K562 (cell line): ENCODE measurements around the gene VPS37B. TPM values are rescaled to one million over a fixed set of nuclear protein-coding genes. Genes with fewer than 3 reads are reported as not detected.
"Not testable (repeated sequence)": the region's sequence is repeated elsewhere in the genome, so short reads cannot be mapped to it uniquely, and the experiment has no call there.

ENCODE experiments used
- ATAC-seq: fragments of 200-7000 bp; cut with Tn5 transposase; 3 replicates; pipeline ENCODE4 v1.9.1; 2020; ENCODE audit warnings: moderate library complexity
- BruUV-seq: library from RNA; stranded (reverse); fragments of 400-500 nt; replicated peaks from 2 replicates; lab custom pipeline; 2021; lab: Mats Ljungman, UMichigan
- CTCF ChIA-PET: fragments of 300-600 bp; formaldehyde crosslinking; extraction: SDS; loops from one replicate; lab custom pipeline; 2021; ENCODE audit warnings: low intra/inter-chr PET ratio; lab: Yijun Ruan, JAX
- POLR2A ChIA-PET: fragments of 300-600, 350-650 bp; sonication (Branson Sonifier 250); formaldehyde crosslinking; extraction: SDS; loops from one replicate; lab custom pipeline; 2021; ENCODE audit warnings: antibody characterized with exemption, inconsistent platforms; lab: Yijun Ruan, JAX
- DNase-seq, 4 experiments: peaks; one replicate each; pipeline versions ENCODE4 v3.0.0 to v3.0.0-alpha.2; 2011 to 2018; ENCODE audit warnings: low spot score in 3 of 4, mixed read lengths in 3 of 4; ENCODE audit errors: extremely low read depth in 1 of 4
- FAIRE-seq: peaks from 2 replicates; lab custom pipeline; 2011; peaks lifted over from hg19 to GRCh38; lab: Jason Lieb, UNC
- H2AFZ ChIP-seq: 2 replicates; pipeline ENCODE4 v1.6.0; 2011; ENCODE audit warnings: low read depth, low read length, control low read depth, inconsistent platforms
- H3K27ac ChIP-seq: fragments of 200-600 bp; 3 replicates; pipeline ENCODE4 v1.8.0; 2011; ENCODE audit warnings: low read depth, mild to moderate bottlenecking, control low read depth, inconsistent platforms, low read length, moderate library complexity, mixed read lengths; ENCODE audit errors: extremely low read depth
- H3K27me3 ChIP-seq, 2 experiments: fragments of 300-600 bp in 1 of 2; 2 replicates in 1 of 2; 3 replicates in 1 of 2; pipeline versions ENCODE4 v1.6.0 to v1.8.0; 2011; ENCODE audit warnings: inconsistent platforms in 2 of 2, low read length in 2 of 2, mild to moderate bottlenecking in 1 of 2, mixed read lengths in 1 of 2, moderate library complexity in 1 of 2; ENCODE audit not compliant: control insufficient read depth in 2 of 2, insufficient read depth in 2 of 2
- H3K36me3 ChIP-seq: fragments of 300-600 bp; 3 replicates; pipeline ENCODE4 v1.8.0; 2011; ENCODE audit warnings: mild to moderate bottlenecking, low read length, inconsistent platforms; ENCODE audit not compliant: control insufficient read depth, insufficient read depth
- H3K4me1 ChIP-seq, 2 experiments: fragments of 200-600 bp in 1 of 2; replicated peaks in 1 of 2; 2 replicates in 1 of 2; 3 replicates in 1 of 2; pipeline versions ENCODE4 v1.5.1 to v1.8.0; 2011; ENCODE audit warnings: inconsistent platforms in 2 of 2, low read length in 2 of 2, mild to moderate bottlenecking in 1 of 2, mixed read lengths in 1 of 2, moderate library complexity in 1 of 2; ENCODE audit not compliant: control insufficient read depth in 2 of 2, insufficient read depth in 2 of 2
- H3K4me2 ChIP-seq: 2 replicates; pipeline ENCODE4 v1.6.1; 2011; ENCODE audit warnings: low read length, control low read depth, inconsistent platforms, mixed read lengths; ENCODE audit not compliant: insufficient read depth
- H3K4me3 ChIP-seq: fragments of 200-600 bp; sonication (generic), shearing (Covaris generic); 2 replicates; pipeline ENCODE4 v1.5.1; 2016; ENCODE audit warnings: control low read depth, inconsistent platforms
- H3K79me2 ChIP-seq: fragments of 200-600 bp; 3 replicates; pipeline ENCODE4 v1.8.0; 2011; ENCODE audit warnings: low read length, inconsistent platforms; ENCODE audit not compliant: control insufficient read depth, insufficient read depth
- H3K9ac ChIP-seq, 2 experiments: 2 replicates each; pipeline versions ENCODE4 v1.6.0 to v1.6.1; 2011; ENCODE audit warnings: low read depth in 2 of 2, low read length in 2 of 2, control low read depth in 1 of 2, inconsistent platforms in 1 of 2, mild to moderate bottlenecking in 1 of 2, mixed read lengths in 1 of 2; ENCODE audit not compliant: insufficient read depth in 1 of 2
- H3K9me1 ChIP-seq: one replicate; pipeline ENCODE4 v1.6.0; 2011; ENCODE audit warnings: inconsistent platforms, mild to moderate bottlenecking, low read length, moderate library complexity; ENCODE audit not compliant: control insufficient read depth, insufficient read depth
- H3K9me3 ChIP-seq: replicated peaks from 2 replicates; pipeline ENCODE4 v1.5.1; 2011; ENCODE audit warnings: low read depth, low read length, inconsistent platforms; ENCODE audit not compliant: control insufficient read depth, insufficient read depth
- H4K20me1 ChIP-seq: replicated peaks from 2 replicates; pipeline ENCODE4 v1.6.1; 2011; ENCODE audit warnings: low read length, inconsistent platforms, mixed read lengths; ENCODE audit not compliant: control insufficient read depth, insufficient read depth
- BCOR ChIP-seq: fragments of 450-650 bp; IDR thresholded peaks from 2 replicates; pipeline ENCODE4 v1.6.1; 2016
- CEBPB ChIP-seq: fragments of 450-650 bp; IDR thresholded peaks from 2 replicates; pipeline ENCODE4 v1.6.1; 2016; ENCODE audit warnings: missing genetic modification characterization, missing compliant biosample characterization
- CREB1 ChIP-seq, 2 experiments: sonication (generic) in 1 of 2; formaldehyde crosslinking in 1 of 2; IDR thresholded peaks; 2 replicates each; pipeline versions ENCODE4 v1.6.1 to v1.8.0; 2012 to 2022; ENCODE audit warnings: inconsistent platforms in 1 of 2, mild to moderate bottlenecking in 1 of 2, missing genetic modification reagents in 1 of 2, moderate library complexity in 1 of 2
- FOXA1 ChIP-seq: fragments of 450-650 bp; IDR thresholded peaks from 2 replicates; pipeline ENCODE4 v1.6.1; 2016; ENCODE audit warnings: mild to moderate bottlenecking, borderline replicate concordance
- HMG20B ChIP-seq: fragments of 250-450 bp; sonication (Bioruptor Pico); IDR thresholded peaks from 2 replicates; pipeline ENCODE4 v1.5.0; 2021; ENCODE audit warnings: mild to moderate bottlenecking
- KDM1A ChIP-seq, 2 experiments: fragments of 450-650 bp; IDR thresholded peaks; 2 replicates each; pipeline ENCODE4 v1.6.1; 2016; ENCODE audit warnings: mild to moderate bottlenecking in 2 of 2
- PHB ChIP-seq: fragments of 250-450 bp; sonication (Bioruptor Pico); IDR thresholded peaks from 2 replicates; pipeline ENCODE4 v1.5.0; 2021
- RFX7 ChIP-seq: fragments of 250-450 bp; sonication (Bioruptor Pico); IDR thresholded peaks from 2 replicates; pipeline ENCODE4 v1.5.1; 2021; ENCODE audit warnings: mild to moderate bottlenecking
- SMARCA5 ChIP-seq: fragments of 450-650 bp; IDR thresholded peaks from 2 replicates; pipeline ENCODE4 v1.6.1; 2016
- SMARCE1 ChIP-seq: fragments of 450-650 bp; IDR thresholded peaks from 2 replicates; pipeline ENCODE4 v1.7.1; 2016; ENCODE audit warnings: mild to moderate bottlenecking
- ZNF146 ChIP-seq: IDR thresholded peaks from one replicate; pipeline ENCODE4 v1.6.1; 2018; ENCODE audit warnings: missing compliant biosample characterization; ENCODE audit not compliant: unreplicated experiment
- ZNF232 ChIP-seq: sonication (generic); formaldehyde crosslinking; IDR thresholded peaks from 2 replicates; pipeline ENCODE4 v1.8.0; 2022; ENCODE audit warnings: mild to moderate bottlenecking, missing genetic modification reagents
- ZNF282 ChIP-seq: sonication (generic); formaldehyde crosslinking; IDR thresholded peaks from 2 replicates; pipeline ENCODE4 v1.8.1; 2023; ENCODE audit warnings: missing genetic modification reagents
- ZNF354B ChIP-seq: fragments of 250-450 bp; sonication (Bioruptor Pico); IDR thresholded peaks from 2 replicates; pipeline ENCODE4 v1.4.0; 2020
- ZNF79 ChIP-seq: fragments of 250-450 bp; sonication (Bioruptor Pico); IDR thresholded peaks from 2 replicates; pipeline ENCODE4 v1.4.0; 2020; ENCODE audit warnings: low read depth, mild to moderate bottlenecking, moderate library complexity
- ZZZ3 ChIP-seq: fragments of 450-650 bp; IDR thresholded peaks from 2 replicates; pipeline ENCODE4 v1.6.1; 2016; ENCODE audit warnings: antibody characterized with exemption, mild to moderate bottlenecking, moderate library complexity
- WGBS: fragments of 100-300 bp; shearing (Covaris generic); methylation state at CpG from one replicate; pipeline ENCODE4 v1.1.6; 2016; ENCODE audit warnings: low coverage, mixed read lengths; ENCODE audit not compliant: insufficient coverage; ENCODE audit errors: missing lambda C conversion rate; 5-methylcytosine and 5-hydroxymethylcytosine counted together
- in situ Hi-C: fragments of 300-500 bp; cut with MboI; formaldehyde crosslinking; loops from 4 replicates; pipeline ENCODE4 v1.15.0; 2018; ENCODE audit warnings: inconsistent platforms, mixed read lengths
- intact Hi-C: fragments of 100-400 bp; cut with micrococcal nuclease; formaldehyde crosslinking; loops from 2 replicates; pipeline ENCODE4 v1.14.2; 2022
- polyA plus RNA-seq, 8 experiments: library from polyadenylated mRNA; depleted of rRNA in 4 of 8; stranded (reverse) in 5 of 8; unstranded in 3 of 8; fragments of >200 nt; fragmentation: Nextera tagmentation in 2 of 8; fragmentation: Illumina TruSeq in 1 of 8; extraction: Ambion mirVana in 2 of 8; extraction: Trizol in 1 of 8; gene quantifications; 2 replicates each; pipeline versions ENCODE4 v1.2.1 to v1.2.3, GENCODE V29; 2011 to 2014; ENCODE audit warnings: inconsistent platforms in 1 of 8, missing spikeins in 1 of 8
- total RNA-seq, 7 experiments: library from RNA; depleted of rRNA in 6 of 7; stranded (reverse); fragments of >200 nt in 6 of 7; fragmentation: Illumina TruSeq in 2 of 7; extraction: Trizol in 2 of 7; gene quantifications; 2 replicates each; pipeline versions ENCODE4 v1.2.1 to v1.2.3, GENCODE V29; 2011 to 2021; ENCODE audit warnings: low replicate concordance in 1 of 7

Gene VPS37B
- total and polyA plus RNA-seq, 9 of the 15 experiments (the other 6 are each of a cell fraction or from before 2014, with no cell fraction given): 0.28 to 37.4 (median 17.9) TPM

DNA sequence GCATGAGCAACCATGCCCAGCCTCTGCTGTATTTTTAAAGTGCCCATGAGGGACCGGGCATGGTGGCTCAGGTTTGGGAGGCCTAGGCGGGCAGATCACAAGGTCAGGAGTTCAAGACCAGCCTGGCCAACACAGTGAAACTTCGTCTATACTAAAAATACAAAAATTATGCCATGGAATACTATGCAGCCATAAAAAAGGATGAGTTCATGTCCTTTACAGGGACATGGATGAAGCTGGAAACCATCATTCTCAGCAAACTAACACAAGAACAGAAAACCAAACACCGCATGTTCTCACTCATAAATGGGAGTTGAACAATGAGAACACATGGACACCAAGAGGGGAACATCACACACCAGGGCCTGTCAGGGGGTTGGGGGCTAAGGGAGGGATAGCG is 9.3 kb upstream of the VPS37B start:
- 27% methylated on average over 4 of the region's 5 CpGs for WGBS
- H3K4me3 ChIP-seq, H3K27me3 ChIP-seq, BruUV-seq, H3K36me3 ChIP-seq, FAIRE-seq, H2AFZ ChIP-seq, H3K27ac ChIP-seq, H3K9ac ChIP-seq, ATAC-seq, CTCF ChIA-PET, in situ Hi-C loops, DNase-seq, H3K9me3 ChIP-seq, H3K4me2 ChIP-seq, H3K9me1 ChIP-seq, intact Hi-C loops, H3K4me1 ChIP-seq, H4K20me1 ChIP-seq, H3K79me2 ChIP-seq: not testable (repeated sequence)
- POLR2A ChIA-PET: interaction anchor here (0.6 kb wide), 1 partner anchor 59 kb away, joined by 3 read pairs; no protein-coding TSS in a partner anchor
- TF ChIP-seq BCOR (peak; percentile 67; the same call in 1 of the 2 replicates), KDM1A (IDR thresholded peaks at IDR 0.05) (peak in 1 of 2 experiments; percentile 48; a peak in 1 of 4 replicates), ZNF146 (CRISPR knock-in tag) (peak; percentile 95), SMARCA5 (0 out of 2 replicates have a peak, but pooled peaks have one; percentile 33)

DNA sequence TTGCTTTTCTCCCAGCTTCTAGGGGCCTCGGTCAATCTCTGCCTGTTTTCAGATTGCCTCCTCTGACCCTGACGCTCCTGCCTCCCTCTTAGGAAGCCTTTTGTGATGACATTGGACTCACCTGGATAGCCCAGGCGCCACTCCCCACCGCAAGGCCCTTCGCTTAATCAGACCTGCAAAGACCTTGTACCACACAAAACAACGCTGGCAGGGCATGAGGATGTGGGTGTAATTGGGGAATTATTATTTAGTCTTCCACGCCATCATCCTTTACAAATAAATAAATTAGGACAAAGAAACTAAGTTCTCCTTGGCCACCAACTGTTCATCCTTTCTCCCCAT is 7.7 kb upstream of the VPS37B start:
- intact Hi-C loops: no loop called here
- Histone ChIP-seq H3K4me1 (peaks cover 4 to 9% of the 10 kb centered on the region in 2 experiments; a peak in 3 of 5 replicates), H2AFZ (no peak overlapping the region), H3K9ac (peak overlapping the region in 1 of 2 experiments; percentile 27; a peak in 1 of 4 replicates), H3K4me2 (no peak overlapping the region), H3K27ac (no peak overlapping the region), H3K9me3 (no peaks in the 10 kb centered on the region), H3K9me1 (no peaks in the 10 kb centered on the region), H3K4me3 (no peak overlapping the region), H3K79me2 (no peaks in the 10 kb centered on the region), H3K27me3 (no peaks in the 10 kb centered on the region), H3K36me3 (no peaks in the 10 kb centered on the region)
- DNase-seq (no peak), ATAC-seq (no peak), FAIRE-seq (no peak)
- no TSS peak for BruUV-seq
- ChIA-PET CTCF (no interaction called here), POLR2A (interaction anchor here (0.7 kb wide), 1 partner anchor 12 kb away, joined by 3 read pairs; no protein-coding TSS in a partner anchor)
- 36% methylated on average over 7 of the region's 7 CpGs for WGBS
- TF ChIP-seq HMG20B (no peak), PHB (CRISPR knock-in tag) (no peak), FOXA1 (no peak), BCOR (no peak), CEBPB (tag) (no peak), ZNF282 (CRISPR knock-in tag) (no peak), ZNF79 (CRISPR knock-in tag) (no peak), RFX7 (CRISPR knock-in tag) (no peak), ZZZ3 (no peak), ZNF354B (CRISPR knock-in tag) (no peak), CREB1 (IDR thresholded peaks at IDR 0.05) (no peak), CREB1 (CRISPR knock-in tag; IDR thresholded peaks at IDR 0.05) (no peak), SMARCE1 (no peak), ZNF232 (CRISPR knock-in tag) (no peak)
- TF ChIP-seq, all 486 proteins: peak for 0
- no peaks in the 10 kb centered on the region for H4K20me1 ChIP-seq
- in situ Hi-C loops: no loop called here
